WTC11 (cell line): ENCODE data around the gene COLQ.

Experiments used
- AR ChIP-seq: fragments of 250-450 bp; sonication (Bioruptor Pico); IDR thresholded peaks from 2 replicates; pipeline ENCODE4 v1.9.0; 2021; ENCODE audit warnings: mild to moderate bottlenecking
- CTCF ChIP-seq: fragments of 200-600 bp; IDR thresholded peaks from 2 replicates; pipeline ENCODE4 v1.8.0; 2022; ENCODE audit warnings: antibody characterized with exemption
- GRHL2 ChIP-seq: fragments of 250-450 bp; sonication (Bioruptor Pico); IDR thresholded peaks from 2 replicates; pipeline ENCODE4 v1.8.0; 2022; ENCODE audit warnings: mild to moderate bottlenecking, moderate library complexity; ENCODE audit not compliant: insufficient replicate concordance, severe bottlenecking
- NFYB ChIP-seq: sonication (generic); formaldehyde crosslinking; conservative IDR thresholded peaks from 2 replicates; pipeline ENCODE4 v1.8.0; 2022; ENCODE audit warnings: low read depth, missing genetic modification reagents
- NR1H2 ChIP-seq: sonication (generic); formaldehyde crosslinking; IDR thresholded peaks from 2 replicates; pipeline ENCODE4 v1.9.0; 2021; ENCODE audit warnings: mild to moderate bottlenecking, moderate library complexity, missing genetic modification reagents
- TEAD4 ChIP-seq: sonication (generic); formaldehyde crosslinking; IDR thresholded peaks from 2 replicates; pipeline ENCODE4 v1.8.0; 2022; ENCODE audit warnings: mild to moderate bottlenecking, missing genetic modification reagents
- USF1 ChIP-seq: sonication (generic); formaldehyde crosslinking; IDR thresholded peaks from 2 replicates; pipeline ENCODE4 v1.8.0; 2022; ENCODE audit warnings: mild to moderate bottlenecking, missing genetic modification reagents
- ZNF121 ChIP-seq: sonication (generic); formaldehyde crosslinking; IDR thresholded peaks from 2 replicates; pipeline ENCODE4 v1.8.0; 2023; ENCODE audit warnings: missing genetic modification reagents
- ZNF138 ChIP-seq: sonication (generic); formaldehyde crosslinking; conservative IDR thresholded peaks from 2 replicates; pipeline ENCODE4 v1.8.1; 2022; ENCODE audit warnings: mild to moderate bottlenecking, moderate library complexity, missing genetic modification reagents
- ZNF416 ChIP-seq: fragments of 250-450 bp; sonication (Bioruptor Pico); IDR thresholded peaks from 2 replicates; pipeline ENCODE4 v1.9.0; 2021; ENCODE audit warnings: mild to moderate bottlenecking, inconsistent platforms
- ZNF425 ChIP-seq: fragments of 250-450 bp; sonication (Bioruptor Pico); conservative IDR thresholded peaks from 2 replicates; pipeline ENCODE4 v1.9.0; 2021; ENCODE audit warnings: mild to moderate bottlenecking

- TF ChIP-seq NR1H2 (CRISPR knock-in tag) (no peak), CTCF (no peak), TEAD4 (no peak), ZNF416 (CRISPR knock-in tag) (no peak), ZNF138 (CRISPR knock-in tag) (no peak), NFYB (CRISPR knock-in tag) (no peak), ZNF121 (CRISPR knock-in tag) (no peak), AR (CRISPR knock-in tag) (no peak), GRHL2 (CRISPR knock-in tag) (no peak), ZNF425 (no peak), USF1 (CRISPR knock-in tag) (no peak)
Measured at GRCh38 chr3:15501126-15501525, 20.4 kb downstream of the COLQ start.
